ENCODE data around the gene FCHO1. TPM values are rescaled to one million over a fixed set of nuclear protein-coding genes. Genes with fewer than 3 reads are reported as not detected.

The FCHO1 gene
- total and polyA plus RNA-seq, 2 donors (not counting 3 experiments of a cell fraction or from before 2014, with no cell fraction given): 0.66 to 1.6 TPM

DNA sequence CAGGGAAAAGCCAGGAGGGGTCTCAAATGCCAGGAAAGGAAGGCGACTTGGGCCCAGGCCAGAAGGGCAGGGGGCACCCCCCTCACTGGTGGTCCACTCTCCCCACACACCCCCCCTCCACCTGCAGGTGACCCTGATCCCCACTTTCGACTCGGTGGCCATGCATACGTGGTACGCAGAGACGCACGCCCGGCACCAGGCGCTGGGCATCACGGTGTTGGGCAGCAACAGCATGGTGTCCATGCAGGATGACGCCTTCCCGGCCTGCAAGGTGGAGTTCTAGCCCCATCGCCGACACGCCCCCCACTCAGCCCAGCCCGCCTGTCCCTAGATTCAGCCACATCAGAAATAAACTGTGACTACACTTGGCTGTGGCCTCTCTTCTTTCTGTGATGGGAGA, 17.1 kb upstream of the FCHO1 start:
- Histone ChIP-seq H3K79me2 (ENCODE audit: control insufficient read depth, insufficient read depth, low read length) (peaks cover 46% of the 10 kb centered on the region), H3K9ac (replicated peaks; ENCODE audit: extremely low read depth, insufficient read depth, low read length) (no peak overlapping the region), H2AFZ (ENCODE audit: low read depth, low read length) (no peak overlapping the region), H3K4me2 (ENCODE audit: insufficient read depth, low read length) (no peak overlapping the region), H3K9me1 (replicated peaks; ENCODE audit: control insufficient read depth, extremely low read depth, insufficient read depth, low read length) (no peaks in the 10 kb centered on the region), H3K27ac (ENCODE audit: insufficient read depth, low read depth, low read length) (no peak overlapping the region), H4K20me1 (replicated peaks; ENCODE audit: control insufficient read depth, extremely low read depth, insufficient read depth, low read length) (no peaks in the 10 kb centered on the region), H3K4me3 (replicated peaks in 1 of 3; ENCODE audit: insufficient read depth in 1 of 3, low read depth in 1 of 3, low read length in 3 of 3) (no peak overlapping the region), H3K4me1 (ENCODE audit: control insufficient read depth, extremely low read depth, insufficient read depth, low read length) (no peaks in the 10 kb centered on the region), H3K9me3 (replicated peaks; ENCODE audit: control insufficient read depth, insufficient read depth, low read length) (no peaks in the 10 kb centered on the region), H3K36me3 (ENCODE audit: control insufficient read depth in 2 of 2, extremely low read depth in 1 of 2, insufficient read depth in 2 of 2, low read length in 2 of 2) (peaks cover 36 to 39% of the 10 kb centered on the region in 2 experiments), H3K27me3 (ENCODE audit: control insufficient read depth in 2 of 2, insufficient read depth in 2 of 2, low read length in 2 of 2) (no peaks in the 10 kb centered on the region)
- intact Hi-C loops (cut with micrococcal nuclease) (no loop called here), dilution Hi-C loops (cut with MboI; ENCODE audit: extremely low pct_ligation_motif_present, low sequenced_read_pairs) (no loop called here)
- no TSS peak for BruUV-seq (replicated peaks)
- POLR2A ChIA-PET: no interaction called here
- DNase-seq (ENCODE audit: low read depth, low spot score) (no peak), FAIRE-seq (no peak)
- no peak for TF ChIP-seq EZH2 (IDR thresholded peaks at IDR 0.05; ENCODE audit: borderline replicate concordance, low read depth, low read length, severe bottlenecking)
- TF ChIP-seq POLR2AphosphoS5 (IDR thresholded peaks at IDR 0.05; ENCODE audit: insufficient read depth, low read depth, low read length): no peak
- TF ChIP-seq MYC (IDR thresholded peaks at IDR 0.05; ENCODE audit: low read depth, low read length): no peak
- no peak for TF ChIP-seq JUN (IDR thresholded peaks at IDR 0.05; ENCODE audit: borderline replicate concordance, insufficient read depth, insufficient read length, low read depth)
- TF ChIP-seq, protein P1, sequence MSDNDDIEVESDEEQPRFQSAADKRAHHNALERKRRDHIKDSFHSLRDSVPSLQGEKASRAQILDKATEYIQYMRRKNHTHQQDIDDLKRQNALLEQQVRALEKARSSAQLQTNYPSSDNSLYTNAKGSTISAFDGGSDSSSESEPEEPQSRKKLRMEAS (IDR thresholded peaks at IDR 0.05; ENCODE audit: insufficient read depth, insufficient read length): no peak
- no peak for TF ChIP-seq GATA2 (IDR thresholded peaks at IDR 0.05; ENCODE audit: insufficient read depth, insufficient read length, low read depth, low read length)
- CTCF ChIA-PET: interaction anchor here (1.0 kb wide), 1 partner anchor 9 kb away, joined by 3 read pairs; no protein-coding TSS in a partner anchor

DNA sequence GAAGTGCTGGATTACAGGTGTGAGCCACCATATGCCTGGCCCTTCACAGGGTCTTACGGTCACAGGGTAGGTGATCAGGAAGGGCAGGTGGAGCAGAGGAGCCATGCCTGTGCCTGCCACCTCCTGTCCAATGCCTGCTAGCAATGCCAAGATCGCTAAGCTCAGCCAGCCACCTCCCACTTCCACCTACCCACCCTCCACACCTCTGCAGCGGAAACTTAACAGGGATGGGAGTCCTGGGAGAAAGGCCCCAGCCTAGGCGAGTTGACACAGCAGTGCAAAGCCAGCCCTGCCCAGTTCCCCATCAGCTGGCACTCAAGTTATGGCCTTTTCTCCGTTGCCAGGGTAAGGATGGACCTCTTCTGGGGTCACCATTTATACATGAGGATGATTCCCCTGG, 15.9 kb upstream of the FCHO1 start:
- Histone ChIP-seq H3K4me1 (ENCODE audit: control insufficient read depth, extremely low read depth, insufficient read depth, low read length) (no peaks in the 10 kb centered on the region), H3K4me3 (replicated peaks in 1 of 3; ENCODE audit: insufficient read depth in 1 of 3, low read depth in 1 of 3, low read length in 3 of 3) (no peak overlapping the region), H3K9me1 (replicated peaks; ENCODE audit: control insufficient read depth, extremely low read depth, insufficient read depth, low read length) (no peaks in the 10 kb centered on the region), H3K27me3 (ENCODE audit: control insufficient read depth in 2 of 2, insufficient read depth in 2 of 2, low read length in 2 of 2) (no peaks in the 10 kb centered on the region), H3K27ac (ENCODE audit: insufficient read depth, low read depth, low read length) (no peak overlapping the region), H4K20me1 (replicated peaks; ENCODE audit: control insufficient read depth, extremely low read depth, insufficient read depth, low read length) (no peaks in the 10 kb centered on the region), H3K4me2 (ENCODE audit: insufficient read depth, low read length) (no peak overlapping the region), H3K36me3 (ENCODE audit: control insufficient read depth in 2 of 2, extremely low read depth in 1 of 2, insufficient read depth in 2 of 2, low read length in 2 of 2) (peaks cover 31 to 34% of the 10 kb centered on the region in 2 experiments), H2AFZ (ENCODE audit: low read depth, low read length) (no peak overlapping the region), H3K9me3 (replicated peaks; ENCODE audit: control insufficient read depth, insufficient read depth, low read length) (no peaks in the 10 kb centered on the region), H3K9ac (replicated peaks; ENCODE audit: extremely low read depth, insufficient read depth, low read length) (no peak overlapping the region), H3K79me2 (ENCODE audit: control insufficient read depth, insufficient read depth, low read length) (peaks cover 34% of the 10 kb centered on the region)
- CTCF ChIA-PET: interaction anchor here (1.4 kb wide), 1 partner anchor 31 kb away, joined by 3 read pairs; no protein-coding TSS in a partner anchor
- intact Hi-C loops (cut with micrococcal nuclease) (no loop called here), dilution Hi-C loops (cut with MboI; ENCODE audit: extremely low pct_ligation_motif_present, low sequenced_read_pairs) (no loop called here)
- DNase-seq (ENCODE audit: low read depth, low spot score) (no peak), FAIRE-seq (no peak)
- POLR2A ChIA-PET: no interaction called here
- no peak for TF ChIP-seq POLR2AphosphoS5 (IDR thresholded peaks at IDR 0.05; ENCODE audit: insufficient read depth, low read depth, low read length)
- no peak for TF ChIP-seq GATA2 (IDR thresholded peaks at IDR 0.05; ENCODE audit: insufficient read depth, insufficient read length, low read depth, low read length)
- TF ChIP-seq FOS (IDR thresholded peaks at IDR 0.05; ENCODE audit: borderline replicate concordance, insufficient read depth, low read length): no peak
- no peak for TF ChIP-seq POLR2A (IDR thresholded peaks at IDR 0.05; ENCODE audit: low read depth, low read length)
- no peak for TF ChIP-seq JUN (IDR thresholded peaks at IDR 0.05; ENCODE audit: borderline replicate concordance, insufficient read depth, insufficient read length, low read depth)
- no peak for TF ChIP-seq MYC (IDR thresholded peaks at IDR 0.05; ENCODE audit: low read depth, low read length)
- TF ChIP-seq EZH2 (IDR thresholded peaks at IDR 0.05; ENCODE audit: borderline replicate concordance, low read depth, low read length, severe bottlenecking): no peak
- TF ChIP-seq, protein P1 (IDR thresholded peaks at IDR 0.05; ENCODE audit: insufficient read depth, insufficient read length): no peak
- BruUV-seq (replicated peaks): no TSS peak
